Measurements from ENCODE around the gene GZMA.

DNA sequence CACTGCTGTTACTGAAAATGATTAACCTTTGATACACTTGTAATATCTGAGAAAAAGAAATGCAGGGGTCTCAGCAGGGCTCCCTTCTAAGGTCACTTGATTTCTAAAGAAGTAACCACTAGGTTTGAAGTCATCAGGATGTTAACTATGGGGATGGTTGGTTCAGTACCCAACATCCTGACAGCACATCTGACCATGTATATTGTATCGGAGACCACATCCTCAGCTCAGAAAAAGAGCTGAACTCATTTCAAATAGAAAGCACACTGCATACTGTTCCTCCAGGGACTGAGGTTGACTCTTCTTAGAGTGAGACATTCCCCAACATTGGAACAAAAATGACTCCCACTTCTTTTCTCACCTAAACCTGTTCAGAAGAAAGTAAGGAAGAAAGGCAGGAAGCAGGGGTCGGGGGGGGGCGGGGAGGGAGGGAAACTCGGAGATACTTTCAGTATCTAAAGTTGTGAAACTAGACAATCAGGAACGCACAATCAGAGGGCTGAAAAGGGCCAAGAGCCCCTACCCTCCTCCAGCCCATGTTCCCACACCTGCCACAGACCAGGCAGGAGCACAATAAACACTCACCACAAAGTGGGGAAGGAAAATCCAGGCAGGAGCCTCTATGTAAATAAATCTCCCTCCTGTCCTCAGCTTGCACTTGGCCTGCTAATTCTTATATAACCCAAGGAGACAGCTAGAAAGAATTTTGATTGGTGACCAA is 730 bp upstream of the GZMA start:
- TF ChIP-seq, protein P1, sequence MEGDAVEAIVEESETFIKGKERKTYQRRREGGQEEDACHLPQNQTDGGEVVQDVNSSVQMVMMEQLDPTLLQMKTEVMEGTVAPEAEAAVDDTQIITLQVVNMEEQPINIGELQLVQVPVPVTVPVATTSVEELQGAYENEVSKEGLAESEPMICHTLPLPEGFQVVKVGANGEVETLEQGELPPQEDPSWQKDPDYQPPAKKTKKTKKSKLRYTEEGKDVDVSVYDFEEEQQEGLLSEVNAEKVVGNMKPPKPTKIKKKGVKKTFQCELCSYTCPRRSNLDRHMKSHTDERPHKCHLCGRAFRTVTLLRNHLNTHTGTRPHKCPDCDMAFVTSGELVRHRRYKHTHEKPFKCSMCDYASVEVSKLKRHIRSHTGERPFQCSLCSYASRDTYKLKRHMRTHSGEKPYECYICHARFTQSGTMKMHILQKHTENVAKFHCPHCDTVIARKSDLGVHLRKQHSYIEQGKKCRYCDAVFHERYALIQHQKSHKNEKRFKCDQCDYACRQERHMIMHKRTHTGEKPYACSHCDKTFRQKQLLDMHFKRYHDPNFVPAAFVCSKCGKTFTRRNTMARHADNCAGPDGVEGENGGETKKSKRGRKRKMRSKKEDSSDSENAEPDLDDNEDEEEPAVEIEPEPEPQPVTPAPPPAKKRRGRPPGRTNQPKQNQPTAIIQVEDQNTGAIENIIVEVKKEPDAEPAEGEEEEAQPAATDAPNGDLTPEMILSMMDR (IDR thresholded peaks at IDR 0.05) = no peak
- TF ChIP-seq POLR2A (IDR thresholded peaks at IDR 0.05) = no peak
